HS-5 (cell line): ENCODE data around the gene KSR2.

ENCODE experiments used
- DNase-seq: peaks from one replicate; pipeline ENCODE4 v3.0.0-alpha.2; 2012; ENCODE audit warnings: low read depth

KSR2 gene

GRCh38 chr12:117576053-117576452 lies 392.7 kb downstream of the KSR2 start:
- DNase-seq: no peak

GRCh38 chr12:117574655-117575054 lies 394.1 kb downstream of the KSR2 start:
- DNase-seq: no peak

GRCh38 chr12:117572755-117573154 lies 396.0 kb downstream of the KSR2 start:
- no peak for DNase-seq

- DNase-seq: no peak
Observed at GRCh38 chr12:117571321-117571720, 397.5 kb downstream of the KSR2 start.

- DNase-seq: no peak
Observed at GRCh38 chr12:117570608-117571007, 398.2 kb downstream of the KSR2 start.

- DNase-seq: no peak
Observed at GRCh38 chr12:117567644-117568216, 401.1 kb downstream of the KSR2 start.

GRCh38 chr12:117564881-117565280 lies 403.9 kb downstream of the KSR2 start:
- no peak for DNase-seq

GRCh38 chr12:117563706-117564105 lies 405.1 kb downstream of the KSR2 start:
- no peak for DNase-seq

- no peak for DNase-seq
Observed at GRCh38 chr12:117563007-117563406, 405.8 kb downstream of the KSR2 start.

GRCh38 chr12:117561990-117562389 lies 406.8 kb downstream of the KSR2 start:
- no peak for DNase-seq

GRCh38 chr12:117559978-117560377 lies 408.8 kb downstream of the KSR2 start:
- DNase-seq: no peak

GRCh38 chr12:117555889-117556288 lies 412.9 kb downstream of the KSR2 start:
- no peak for DNase-seq

GRCh38 chr12:117552971-117553370 lies 415.8 kb downstream of the KSR2 start:
- no peak for DNase-seq

GRCh38 chr12:117551665-117552064 lies 417.1 kb downstream of the KSR2 start:
- no peak for DNase-seq

- DNase-seq: no peak
Observed at GRCh38 chr12:117547209-117547608, 421.6 kb downstream of the KSR2 start.

- no peak for DNase-seq
Observed at GRCh38 chr12:117545216-117545615, 423.6 kb downstream of the KSR2 start.

GRCh38 chr12:117540011-117540410 lies 428.8 kb downstream of the KSR2 start:
- DNase-seq: no peak

GRCh38 chr12:117538926-117539325 lies 429.9 kb downstream of the KSR2 start:
- DNase-seq: no peak

GRCh38 chr12:117538032-117538690 lies 430.6 kb downstream of the KSR2 start:
- DNase-seq: no peak

- DNase-seq: no peak
Observed at GRCh38 chr12:117533687-117534086, 435.1 kb downstream of the KSR2 start.

GRCh38 chr12:117530796-117531195 lies 438.0 kb downstream of the KSR2 start:
- DNase-seq: no peak

GRCh38 chr12:117528538-117528937 lies 440.3 kb downstream of the KSR2 start:
- no peak for DNase-seq

- DNase-seq: no peak
Observed at GRCh38 chr12:117527479-117527855, 441.3 kb downstream of the KSR2 start.
